Activated gamma-delta T cell treated with Interleukin-2 at 50 U/mL for 16 hours (primary cell): ENCODE results near the gene ZNF428.

Source experiments
- DNase-seq: peaks from one replicate; pipeline ENCODE4 v3.0.0-alpha.2; 2020

The ZNF428 gene

DNA sequence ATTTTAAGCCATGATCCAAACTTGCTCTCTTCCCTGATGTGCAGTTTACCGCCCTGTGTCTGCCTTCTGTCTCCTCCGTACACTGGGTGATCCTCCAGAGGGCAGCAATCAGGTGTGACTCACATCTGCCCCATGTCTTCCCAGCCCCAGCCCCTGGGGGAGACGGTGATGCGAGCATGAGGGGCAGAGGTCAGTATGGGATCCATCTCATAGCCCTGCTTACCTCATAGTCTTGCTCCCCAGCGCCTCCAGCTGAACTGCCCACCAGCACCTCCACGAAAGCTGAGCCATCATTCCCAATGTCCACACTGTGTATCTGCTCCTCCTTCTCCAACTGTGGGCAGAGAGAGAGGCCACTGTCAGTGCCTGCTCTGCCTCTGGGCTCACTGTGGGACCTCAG, 58.7 kb downstream of the ZNF428 start:
- DNase-seq, result no peak
